HEK293T (cell line): ENCODE results near the gene GTF2H1.

Experiments
- ARNT ChIP-seq: fragments of 450-650 bp; IDR thresholded peaks from 2 replicates; pipeline ENCODE4 v1.6.1; 2017; ENCODE audit warnings: mild to moderate bottlenecking
- BHLHE40 ChIP-seq: fragments of 450-650 bp; IDR thresholded peaks from 2 replicates; pipeline ENCODE4 v1.6.1; 2016; ENCODE audit warnings: mild to moderate bottlenecking, moderate library complexity, borderline replicate concordance
- CTBP1 ChIP-seq: fragments of 450-650 bp; IDR thresholded peaks from 2 replicates; pipeline ENCODE4 v1.6.1; 2016; ENCODE audit warnings: borderline replicate concordance
- FOXM1 ChIP-seq: fragments of 450-650 bp; IDR thresholded peaks from 2 replicates; pipeline ENCODE4 v1.6.1; 2017; ENCODE audit warnings: mild to moderate bottlenecking, borderline replicate concordance
- HDGF ChIP-seq: fragments of 450-650 bp; IDR thresholded peaks from 2 replicates; pipeline ENCODE4 v1.6.1; 2017; ENCODE audit warnings: antibody characterized with exemption, borderline replicate concordance
- SP1 ChIP-seq: fragments of 450-650 bp; IDR thresholded peaks from 2 replicates; pipeline ENCODE4 v1.6.1; 2017

GRCh38 chr11:18367431-18367830 lies 45.1 kb downstream of the GTF2H1 start:
- TF ChIP-seq SP1 = no peak
- no peak for TF ChIP-seq BHLHE40
- TF ChIP-seq FOXM1 = no peak
- no peak for TF ChIP-seq HDGF
- no peak for TF ChIP-seq ARNT
- TF ChIP-seq CTBP1 = no peak
